Islet of Langerhans (tissue), 1 donor: ENCODE data around the gene TMC2.
"Not testable (repeated sequence)": the region's sequence is repeated elsewhere in the genome, so short reads cannot be mapped to it uniquely, and the experiment has no call there.

ENCODE experiments used
- FAIRE-seq: peaks from one replicate; lab custom pipeline; 2011; peaks lifted over from hg19 to GRCh38; lab: Jason Lieb, UNC

Gene TMC2

GRCh38 chr20:2526218-2526583, 10.2 kb upstream of the TMC2 start:
- not testable (repeated sequence) for FAIRE-seq

GRCh38 chr20:2527762-2528161, 8.6 kb upstream of the TMC2 start:
- FAIRE-seq = no peak

- no peak for FAIRE-seq
These were observed 7.6 kb upstream of the TMC2 start for GRCh38 chr20:2528671-2529271.

GRCh38 chr20:2533118-2533517, 3.3 kb upstream of the TMC2 start:
- FAIRE-seq = no peak

GRCh38 chr20:2535711-2536559, 438 bp upstream of the TMC2 start:
- no peak for FAIRE-seq

GRCh38 chr20:2537101-2537500, 728 bp downstream of the TMC2 start:
- FAIRE-seq = no peak

GRCh38 chr20:2538356-2538755, 2.0 kb downstream of the TMC2 start:
- FAIRE-seq = no peak

GRCh38 chr20:2538931-2539720, 2.8 kb downstream of the TMC2 start:
- FAIRE-seq = no peak

- no peak for FAIRE-seq
These were observed 5.6 kb downstream of the TMC2 start for GRCh38 chr20:2541940-2542339.

- no peak for FAIRE-seq
These were observed 6.0 kb downstream of the TMC2 start for GRCh38 chr20:2542361-2542760.

GRCh38 chr20:2544211-2544610, 7.8 kb downstream of the TMC2 start:
- no peak for FAIRE-seq

GRCh38 chr20:2545594-2545993, 9.2 kb downstream of the TMC2 start:
- no peak for FAIRE-seq

- FAIRE-seq = no peak
These were observed 21.7 kb downstream of the TMC2 start for GRCh38 chr20:2557873-2558580.

- FAIRE-seq = no peak
These were observed 22.4 kb downstream of the TMC2 start for GRCh38 chr20:2558581-2559278.

- no peak for FAIRE-seq
These were observed 22.9 kb downstream of the TMC2 start for GRCh38 chr20:2559279-2559626.

GRCh38 chr20:2559651-2560050, 23.3 kb downstream of the TMC2 start:
- no peak for FAIRE-seq

GRCh38 chr20:2563116-2563515, 26.7 kb downstream of the TMC2 start:
- no peak for FAIRE-seq

GRCh38 chr20:2564406-2564805, 28.0 kb downstream of the TMC2 start:
- no peak for FAIRE-seq

GRCh38 chr20:2575682-2576081, 39.3 kb downstream of the TMC2 start:
- no peak for FAIRE-seq

GRCh38 chr20:2576317-2576727, 39.9 kb downstream of the TMC2 start:
- no peak for FAIRE-seq

GRCh38 chr20:2578475-2579192, 42.3 kb downstream of the TMC2 start:
- no peak for FAIRE-seq
